ENCODE results near the gene CLCN7. TPM values are rescaled to one million over a fixed set of nuclear protein-coding genes. Genes with fewer than 3 reads are reported as not detected.
A peak's percentile ranks its signal among the peaks of the same experiment; 100 is the strongest.

Gene CLCN7
- polyA plus RNA-seq, 1 of the 3 experiments (the other 2 are of a cell fraction): 44.3 TPM

DNA sequence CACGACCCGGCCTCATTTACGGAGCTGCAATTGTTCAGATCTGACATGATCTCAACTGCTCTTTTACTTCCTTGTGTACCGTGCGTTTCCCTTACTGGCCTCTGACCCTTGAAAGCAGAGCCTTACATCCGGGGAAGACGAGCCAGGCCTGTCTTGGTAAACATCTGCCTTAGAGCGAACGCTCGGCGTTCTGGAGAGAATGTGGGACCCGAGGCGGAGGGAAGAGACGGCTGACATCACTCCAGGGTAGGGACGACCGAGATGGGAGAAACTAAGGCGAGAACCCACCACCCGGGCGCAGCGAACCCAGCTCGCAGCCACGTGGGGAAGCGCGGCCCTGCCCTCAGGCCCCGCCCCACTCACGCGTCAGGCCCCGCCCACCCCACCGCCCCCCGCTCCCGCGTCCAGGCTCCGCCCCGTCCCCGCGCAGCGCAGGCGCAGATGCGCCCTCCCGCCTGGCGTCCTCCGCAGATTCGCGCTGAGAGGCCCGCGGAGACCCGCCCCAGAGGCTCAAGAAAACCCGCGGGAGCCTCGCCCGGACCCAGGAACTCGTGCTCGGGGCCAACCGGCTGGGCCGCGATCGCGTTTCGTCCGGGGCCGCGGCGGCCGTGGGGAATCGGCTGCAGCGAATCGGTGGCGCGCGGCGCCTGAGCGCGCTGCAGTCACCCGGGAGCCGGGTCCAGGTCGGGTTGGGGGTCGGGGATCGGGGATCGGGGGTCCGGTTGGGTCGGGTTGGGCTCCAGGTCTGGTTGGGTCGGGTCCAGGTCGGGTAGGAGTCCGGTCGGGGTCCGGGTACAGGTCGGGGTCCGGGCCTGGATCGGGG, 18.3 kb upstream of the CLCN7 start, which contains the start of gene TELO2 (continued):
- TF ChIP-seq NRF1 (IDR thresholded peaks at IDR 0.05; ENCODE audit: low read depth, low read length) (peak; percentile 70), RAD21 (IDR thresholded peaks at IDR 0.05; ENCODE audit: low read length) (no peak), GATA2 (CRISPR knock-in tag; IDR thresholded peaks at IDR 0.05) (no peak), TCF12 (IDR thresholded peaks at IDR 0.05) (no peak), EP300 (IDR thresholded peaks at IDR 0.05; ENCODE audit: borderline replicate concordance in 1 of 2, low read depth in 1 of 2, low read length in 1 of 2) (peak; percentile 79 to 91; a peak in 3 of 4 replicates), RXRA (IDR thresholded peaks at IDR 0.05; ENCODE audit: borderline replicate concordance, low read depth) (no peak), JUND (IDR thresholded peaks at IDR 0.05) (no peak), RFX5 (IDR thresholded peaks at IDR 0.05; ENCODE audit: low read length) (no peak), YY1 (IDR thresholded peaks at IDR 0.05; ENCODE audit: low read depth) (no peak), CHD2 (IDR thresholded peaks at IDR 0.05; ENCODE audit: low read length, partially characterized antibody) (no peak), FOSL2 (IDR thresholded peaks at IDR 0.05; ENCODE audit: borderline replicate concordance, low read depth) (no peak), NFIC (IDR thresholded peaks at IDR 0.05; ENCODE audit: borderline replicate concordance) (no peak), ELF1 (IDR thresholded peaks at IDR 0.05) (no peak), FOXM1 (IDR thresholded peaks at IDR 0.05; ENCODE audit: low read depth) (no peak), GABPA (IDR thresholded peaks at IDR 0.05; ENCODE audit: low read depth) (no peak), RCOR1 (IDR thresholded peaks at IDR 0.05; ENCODE audit: low read length) (no peak), POLR2AphosphoS5 (IDR thresholded peaks at IDR 0.05; ENCODE audit: low read depth, low read length) (peak; percentile 45; the same call in 1 of the 2 replicates)
- TF ChIP-seq, protein P1, sequence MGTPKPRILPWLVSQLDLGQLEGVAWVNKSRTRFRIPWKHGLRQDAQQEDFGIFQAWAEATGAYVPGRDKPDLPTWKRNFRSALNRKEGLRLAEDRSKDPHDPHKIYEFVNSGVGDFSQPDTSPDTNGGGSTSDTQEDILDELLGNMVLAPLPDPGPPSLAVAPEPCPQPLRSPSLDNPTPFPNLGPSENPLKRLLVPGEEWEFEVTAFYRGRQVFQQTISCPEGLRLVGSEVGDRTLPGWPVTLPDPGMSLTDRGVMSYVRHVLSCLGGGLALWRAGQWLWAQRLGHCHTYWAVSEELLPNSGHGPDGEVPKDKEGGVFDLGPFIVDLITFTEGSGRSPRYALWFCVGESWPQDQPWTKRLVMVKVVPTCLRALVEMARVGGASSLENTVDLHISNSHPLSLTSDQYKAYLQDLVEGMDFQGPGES (IDR thresholded peaks at IDR 0.05; ENCODE audit: low read depth, low read length): no peak
- TF ChIP-seq, protein P2, sequence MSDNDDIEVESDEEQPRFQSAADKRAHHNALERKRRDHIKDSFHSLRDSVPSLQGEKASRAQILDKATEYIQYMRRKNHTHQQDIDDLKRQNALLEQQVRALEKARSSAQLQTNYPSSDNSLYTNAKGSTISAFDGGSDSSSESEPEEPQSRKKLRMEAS (IDR thresholded peaks at IDR 0.05; ENCODE audit: low read depth): peak; percentile 95
- TF ChIP-seq, protein P3, sequence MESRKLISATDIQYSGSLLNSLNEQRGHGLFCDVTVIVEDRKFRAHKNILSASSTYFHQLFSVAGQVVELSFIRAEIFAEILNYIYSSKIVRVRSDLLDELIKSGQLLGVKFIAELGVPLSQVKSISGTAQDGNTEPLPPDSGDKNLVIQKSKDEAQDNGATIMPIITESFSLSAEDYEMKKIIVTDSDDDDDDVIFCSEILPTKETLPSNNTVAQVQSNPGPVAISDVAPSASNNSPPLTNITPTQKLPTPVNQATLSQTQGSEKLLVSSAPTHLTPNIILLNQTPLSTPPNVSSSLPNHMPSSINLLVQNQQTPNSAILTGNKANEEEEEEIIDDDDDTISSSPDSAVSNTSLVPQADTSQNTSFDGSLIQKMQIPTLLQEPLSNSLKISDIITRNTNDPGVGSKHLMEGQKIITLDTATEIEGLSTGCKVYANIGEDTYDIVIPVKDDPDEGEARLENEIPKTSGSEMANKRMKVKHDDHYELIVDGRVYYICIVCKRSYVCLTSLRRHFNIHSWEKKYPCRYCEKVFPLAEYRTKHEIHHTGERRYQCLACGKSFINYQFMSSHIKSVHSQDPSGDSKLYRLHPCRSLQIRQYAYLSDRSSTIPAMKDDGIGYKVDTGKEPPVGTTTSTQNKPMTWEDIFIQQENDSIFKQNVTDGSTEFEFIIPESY (IDR thresholded peaks at IDR 0.05; ENCODE audit: borderline replicate concordance, low read depth): no peak
- TF ChIP-seq, protein P4, sequence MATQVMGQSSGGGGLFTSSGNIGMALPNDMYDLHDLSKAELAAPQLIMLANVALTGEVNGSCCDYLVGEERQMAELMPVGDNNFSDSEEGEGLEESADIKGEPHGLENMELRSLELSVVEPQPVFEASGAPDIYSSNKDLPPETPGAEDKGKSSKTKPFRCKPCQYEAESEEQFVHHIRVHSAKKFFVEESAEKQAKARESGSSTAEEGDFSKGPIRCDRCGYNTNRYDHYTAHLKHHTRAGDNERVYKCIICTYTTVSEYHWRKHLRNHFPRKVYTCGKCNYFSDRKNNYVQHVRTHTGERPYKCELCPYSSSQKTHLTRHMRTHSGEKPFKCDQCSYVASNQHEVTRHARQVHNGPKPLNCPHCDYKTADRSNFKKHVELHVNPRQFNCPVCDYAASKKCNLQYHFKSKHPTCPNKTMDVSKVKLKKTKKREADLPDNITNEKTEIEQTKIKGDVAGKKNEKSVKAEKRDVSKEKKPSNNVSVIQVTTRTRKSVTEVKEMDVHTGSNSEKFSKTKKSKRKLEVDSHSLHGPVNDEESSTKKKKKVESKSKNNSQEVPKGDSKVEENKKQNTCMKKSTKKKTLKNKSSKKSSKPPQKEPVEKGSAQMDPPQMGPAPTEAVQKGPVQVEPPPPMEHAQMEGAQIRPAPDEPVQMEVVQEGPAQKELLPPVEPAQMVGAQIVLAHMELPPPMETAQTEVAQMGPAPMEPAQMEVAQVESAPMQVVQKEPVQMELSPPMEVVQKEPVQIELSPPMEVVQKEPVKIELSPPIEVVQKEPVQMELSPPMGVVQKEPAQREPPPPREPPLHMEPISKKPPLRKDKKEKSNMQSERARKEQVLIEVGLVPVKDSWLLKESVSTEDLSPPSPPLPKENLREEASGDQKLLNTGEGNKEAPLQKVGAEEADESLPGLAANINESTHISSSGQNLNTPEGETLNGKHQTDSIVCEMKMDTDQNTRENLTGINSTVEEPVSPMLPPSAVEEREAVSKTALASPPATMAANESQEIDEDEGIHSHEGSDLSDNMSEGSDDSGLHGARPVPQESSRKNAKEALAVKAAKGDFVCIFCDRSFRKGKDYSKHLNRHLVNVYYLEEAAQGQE (IDR thresholded peaks at IDR 0.05; ENCODE audit: low read depth, low read length): no peak
- TF ChIP-seq, protein P5, sequence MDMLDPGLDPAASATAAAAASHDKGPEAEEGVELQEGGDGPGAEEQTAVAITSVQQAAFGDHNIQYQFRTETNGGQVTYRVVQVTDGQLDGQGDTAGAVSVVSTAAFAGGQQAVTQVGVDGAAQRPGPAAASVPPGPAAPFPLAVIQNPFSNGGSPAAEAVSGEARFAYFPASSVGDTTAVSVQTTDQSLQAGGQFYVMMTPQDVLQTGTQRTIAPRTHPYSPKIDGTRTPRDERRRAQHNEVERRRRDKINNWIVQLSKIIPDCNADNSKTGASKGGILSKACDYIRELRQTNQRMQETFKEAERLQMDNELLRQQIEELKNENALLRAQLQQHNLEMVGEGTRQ (IDR thresholded peaks at IDR 0.05; ENCODE audit: borderline replicate concordance, low read depth, low read length): 0 out of 2 replicates have a peak, but pooled peaks have one; percentile 22

All from SK-N-SH (cell line).